Neural cell (in vitro differentiated cells): ENCODE results near the gene TMEM234. TPM values are rescaled to one million over a fixed set of nuclear protein-coding genes. Genes with fewer than 3 reads are reported as not detected.

ENCODE experiments used
- H2AFZ ChIP-seq: fragments of 200-600, 300-800 bp; sonication (generic), shearing (Covaris generic); 2 replicates; pipeline ENCODE4 v1.6.0; 2014; ENCODE audit warnings: low read depth, mild to moderate bottlenecking, antibody characterized with exemption, low read length, moderate library complexity
- H3F3A ChIP-seq: fragments of 200-600 bp; shearing (Covaris generic); 2 replicates; pipeline ENCODE4 v1.6.1; 2016; ENCODE audit warnings: mild to moderate bottlenecking, moderate library complexity, mixed read lengths, antibody characterized with exemption, low read length; ENCODE audit not compliant: insufficient read depth, poor library complexity, severe bottlenecking
- H3K27ac ChIP-seq: fragments of 200-600, 300-800 bp; sonication (generic), shearing (Covaris generic); 2 replicates; pipeline ENCODE4 v1.5.1; 2014; ENCODE audit warnings: mild to moderate bottlenecking, low read length, moderate library complexity
- H3K27me3 ChIP-seq: fragments of 300-800, 200-600 bp; sonication (generic), shearing (Covaris generic); 2 replicates; pipeline ENCODE4 v1.6.0; 2014; ENCODE audit warnings: mild to moderate bottlenecking, low read depth, low read length, moderate library complexity; ENCODE audit not compliant: insufficient read depth
- H3K36me3 ChIP-seq: fragments of 300-800, 200-600 bp; sonication (generic), shearing (Covaris generic); 2 replicates; pipeline ENCODE4 v1.5.1; 2014; ENCODE audit warnings: mild to moderate bottlenecking, antibody characterized with exemption, low read length, moderate library complexity; ENCODE audit not compliant: insufficient read depth
- H3K4me2 ChIP-seq: fragments of 300-800, 200-600 bp; sonication (generic), shearing (Covaris generic); 2 replicates; pipeline ENCODE4 v1.6.0; 2014; ENCODE audit warnings: mild to moderate bottlenecking, low read length
- H3K4me3 ChIP-seq: fragments of 300-800, 200-600 bp; sonication (generic), shearing (Covaris generic); 2 replicates; pipeline ENCODE4 v1.5.1; 2014; ENCODE audit warnings: mild to moderate bottlenecking, low read length, moderate library complexity
- H3K79me2 ChIP-seq: fragments of 200-600 bp; shearing (Covaris generic); replicated peaks from 2 replicates; pipeline ENCODE4 v1.6.0; 2014; ENCODE audit warnings: mild to moderate bottlenecking, low read length, moderate library complexity; ENCODE audit not compliant: insufficient read depth
- H3K9ac ChIP-seq: fragments of 300-800, 200-600 bp; sonication (generic), shearing (Covaris generic); 2 replicates; pipeline ENCODE4 v1.6.1; 2016; ENCODE audit warnings: mild to moderate bottlenecking, low read length, mixed read lengths
- H3K9me2 ChIP-seq: fragments of 200-600 bp; shearing (Covaris generic); 2 replicates; pipeline ENCODE4 v1.6.1; 2016; ENCODE audit warnings: mild to moderate bottlenecking, low read length, mixed read lengths; ENCODE audit not compliant: insufficient read depth
- H3K9me3 ChIP-seq: fragments of 200-600, 300-800 bp; sonication (generic), shearing (Covaris generic); 2 replicates; pipeline ENCODE4 v1.6.1; 2016; ENCODE audit warnings: mild to moderate bottlenecking, mixed run types, low read length, moderate library complexity, mixed read lengths
- H4K20me1 ChIP-seq: fragments of 200-600 bp; shearing (Covaris generic); 2 replicates; pipeline ENCODE4 v1.6.1; 2016; ENCODE audit warnings: mild to moderate bottlenecking, mixed run types; ENCODE audit not compliant: insufficient read depth
- EP300 ChIP-seq: fragments of 450-650 bp; conservative IDR thresholded peaks from 2 replicates; pipeline ENCODE4 v1.6.1; 2014; ENCODE audit warnings: antibody characterized with exemption, mild to moderate bottlenecking, moderate library complexity; ENCODE audit not compliant: poor library complexity, severe bottlenecking
- EZH2 ChIP-seq: fragments of 200-600, 300-800 bp; shearing (Covaris generic), sonication (generic); IDR thresholded peaks from 2 replicates; pipeline ENCODE4 v1.6.1; 2014; ENCODE audit warnings: antibody characterized with exemption, low read length, borderline replicate concordance, mild to moderate bottlenecking; ENCODE audit not compliant: insufficient read depth, poor library complexity, severe bottlenecking
- MXI1 ChIP-seq: fragments of 450-650 bp; conservative IDR thresholded peaks from 2 replicates; pipeline ENCODE4 v1.6.1; 2014; ENCODE audit warnings: antibody characterized with exemption, mild to moderate bottlenecking; ENCODE audit not compliant: poor library complexity, severe bottlenecking
- POLR2AphosphoS5 ChIP-seq: IDR thresholded peaks from 2 replicates; pipeline ENCODE4 v1.6.1; 2012
- RAD21 ChIP-seq: fragments of 450-650 bp; conservative IDR thresholded peaks from 2 replicates; pipeline ENCODE4 v1.6.1; 2014; ENCODE audit warnings: antibody characterized with exemption, mild to moderate bottlenecking, moderate library complexity
- SMC3 ChIP-seq: fragments of 450-650 bp; conservative IDR thresholded peaks from 2 replicates; pipeline ENCODE4 v1.6.1; 2014; ENCODE audit warnings: antibody characterized with exemption, mild to moderate bottlenecking, moderate library complexity; ENCODE audit not compliant: poor library complexity
- TAF1 ChIP-seq: IDR thresholded peaks from 2 replicates; pipeline ENCODE4 v1.6.1; 2012; ENCODE audit warnings: low read depth
- polyA plus RNA-seq: library from polyadenylated mRNA; depleted of rRNA; stranded (reverse); fragments of >200 nt; gene quantifications from 2 replicates; pipeline ENCODE4 v1.2.3, GENCODE V29; 2014
- TF ChIP-seq, protein P1 (sequence below): fragments of 450-650 bp; IDR thresholded peaks from 2 replicates; pipeline ENCODE4 v1.5.1; 2014; ENCODE audit warnings: antibody characterized with exemption, mild to moderate bottlenecking, moderate library complexity; ENCODE audit not compliant: poor library complexity, severe bottlenecking
- TF ChIP-seq, protein P2 (sequence below): IDR thresholded peaks from 2 replicates; pipeline ENCODE4 v1.6.1; 2012; ENCODE audit warnings: borderline replicate concordance

Gene TMEM234
- polyA plus RNA-seq, 1 donor from 2014 or later: 24.4 TPM

- no peaks in the 10 kb centered on the region for H3K36me3 ChIP-seq
- H2AFZ ChIP-seq: no peak overlapping the region
- H3K9me2 ChIP-seq: no peaks in the 10 kb centered on the region
- TF ChIP-seq TAF1: no peak
- H3K9me3 ChIP-seq: no peaks in the 10 kb centered on the region
- no peaks in the 10 kb centered on the region for H4K20me1 ChIP-seq
- H3K9ac ChIP-seq: no peak overlapping the region
- no peak overlapping the region for H3K27ac ChIP-seq
- no peaks in the 10 kb centered on the region for H3F3A ChIP-seq
- H3K79me2 ChIP-seq: no peaks in the 10 kb centered on the region
- H3K27me3 ChIP-seq: no peaks in the 10 kb centered on the region
- no peak overlapping the region for H3K4me3 ChIP-seq
- no peak overlapping the region for H3K4me2 ChIP-seq
Observed at GRCh38 chr1:32256473-32257226, 34.5 kb upstream of the TMEM234 start.

DNA sequence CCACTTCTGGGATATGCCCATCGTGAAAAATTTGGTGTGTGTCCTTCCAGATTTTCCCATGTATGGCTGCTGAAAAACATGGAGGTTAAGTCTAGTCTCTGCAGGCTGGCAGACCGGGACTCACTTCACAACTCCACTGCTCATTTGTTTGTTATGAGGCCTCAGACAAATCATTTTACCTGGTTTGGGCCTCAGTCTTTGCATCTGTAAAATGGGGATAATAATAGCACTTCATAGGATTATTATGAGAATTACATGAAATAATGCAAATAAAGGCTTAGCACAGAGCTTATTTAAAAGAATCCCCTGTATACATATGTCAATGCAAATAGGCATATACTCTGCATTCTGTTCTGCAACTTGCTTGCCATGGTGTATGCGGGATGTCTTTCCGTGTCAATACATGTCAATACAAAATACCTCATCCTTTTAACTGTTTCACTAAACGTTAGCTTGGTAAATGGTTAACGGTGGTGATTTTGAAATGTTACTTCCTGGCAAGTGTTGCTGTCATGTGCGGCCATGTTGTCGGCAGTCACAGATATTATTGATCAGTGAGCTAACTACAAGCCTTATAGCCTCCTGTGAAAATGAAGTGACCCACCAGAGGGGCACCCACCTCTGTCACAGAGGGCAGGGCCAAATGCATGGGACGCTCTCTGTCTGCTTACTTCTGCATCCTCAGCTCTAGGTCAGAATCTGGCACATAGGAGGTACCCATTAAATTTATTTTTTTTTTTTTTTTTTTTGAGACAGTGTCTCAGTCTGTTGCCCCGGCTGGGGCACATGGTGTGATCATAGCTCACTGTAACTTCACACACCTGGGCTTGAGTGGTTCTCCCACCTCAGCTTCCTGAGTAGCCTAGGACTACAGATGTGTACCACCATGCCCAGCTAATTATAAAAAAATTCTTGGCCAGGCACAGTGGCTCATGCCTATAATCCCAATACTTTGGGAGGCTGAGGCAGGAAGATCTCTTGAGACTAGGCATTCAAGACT lies 33.2 kb upstream of the TMEM234 start:
- no peak overlapping the region for H3K4me2 ChIP-seq

More for the DNA sequence above, 33.2 kb upstream of the TMEM234 start:
- TF ChIP-seq EP300 (no peak), TAF1 (no peak), SMC3 (no peak), RAD21 (no peak), MXI1 (no peak), EZH2 (no peak), POLR2AphosphoS5 (no peak)
- TF ChIP-seq, protein P1, sequence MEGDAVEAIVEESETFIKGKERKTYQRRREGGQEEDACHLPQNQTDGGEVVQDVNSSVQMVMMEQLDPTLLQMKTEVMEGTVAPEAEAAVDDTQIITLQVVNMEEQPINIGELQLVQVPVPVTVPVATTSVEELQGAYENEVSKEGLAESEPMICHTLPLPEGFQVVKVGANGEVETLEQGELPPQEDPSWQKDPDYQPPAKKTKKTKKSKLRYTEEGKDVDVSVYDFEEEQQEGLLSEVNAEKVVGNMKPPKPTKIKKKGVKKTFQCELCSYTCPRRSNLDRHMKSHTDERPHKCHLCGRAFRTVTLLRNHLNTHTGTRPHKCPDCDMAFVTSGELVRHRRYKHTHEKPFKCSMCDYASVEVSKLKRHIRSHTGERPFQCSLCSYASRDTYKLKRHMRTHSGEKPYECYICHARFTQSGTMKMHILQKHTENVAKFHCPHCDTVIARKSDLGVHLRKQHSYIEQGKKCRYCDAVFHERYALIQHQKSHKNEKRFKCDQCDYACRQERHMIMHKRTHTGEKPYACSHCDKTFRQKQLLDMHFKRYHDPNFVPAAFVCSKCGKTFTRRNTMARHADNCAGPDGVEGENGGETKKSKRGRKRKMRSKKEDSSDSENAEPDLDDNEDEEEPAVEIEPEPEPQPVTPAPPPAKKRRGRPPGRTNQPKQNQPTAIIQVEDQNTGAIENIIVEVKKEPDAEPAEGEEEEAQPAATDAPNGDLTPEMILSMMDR: no peak
- TF ChIP-seq, protein P2, sequence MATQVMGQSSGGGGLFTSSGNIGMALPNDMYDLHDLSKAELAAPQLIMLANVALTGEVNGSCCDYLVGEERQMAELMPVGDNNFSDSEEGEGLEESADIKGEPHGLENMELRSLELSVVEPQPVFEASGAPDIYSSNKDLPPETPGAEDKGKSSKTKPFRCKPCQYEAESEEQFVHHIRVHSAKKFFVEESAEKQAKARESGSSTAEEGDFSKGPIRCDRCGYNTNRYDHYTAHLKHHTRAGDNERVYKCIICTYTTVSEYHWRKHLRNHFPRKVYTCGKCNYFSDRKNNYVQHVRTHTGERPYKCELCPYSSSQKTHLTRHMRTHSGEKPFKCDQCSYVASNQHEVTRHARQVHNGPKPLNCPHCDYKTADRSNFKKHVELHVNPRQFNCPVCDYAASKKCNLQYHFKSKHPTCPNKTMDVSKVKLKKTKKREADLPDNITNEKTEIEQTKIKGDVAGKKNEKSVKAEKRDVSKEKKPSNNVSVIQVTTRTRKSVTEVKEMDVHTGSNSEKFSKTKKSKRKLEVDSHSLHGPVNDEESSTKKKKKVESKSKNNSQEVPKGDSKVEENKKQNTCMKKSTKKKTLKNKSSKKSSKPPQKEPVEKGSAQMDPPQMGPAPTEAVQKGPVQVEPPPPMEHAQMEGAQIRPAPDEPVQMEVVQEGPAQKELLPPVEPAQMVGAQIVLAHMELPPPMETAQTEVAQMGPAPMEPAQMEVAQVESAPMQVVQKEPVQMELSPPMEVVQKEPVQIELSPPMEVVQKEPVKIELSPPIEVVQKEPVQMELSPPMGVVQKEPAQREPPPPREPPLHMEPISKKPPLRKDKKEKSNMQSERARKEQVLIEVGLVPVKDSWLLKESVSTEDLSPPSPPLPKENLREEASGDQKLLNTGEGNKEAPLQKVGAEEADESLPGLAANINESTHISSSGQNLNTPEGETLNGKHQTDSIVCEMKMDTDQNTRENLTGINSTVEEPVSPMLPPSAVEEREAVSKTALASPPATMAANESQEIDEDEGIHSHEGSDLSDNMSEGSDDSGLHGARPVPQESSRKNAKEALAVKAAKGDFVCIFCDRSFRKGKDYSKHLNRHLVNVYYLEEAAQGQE: no peak
- H3F3A ChIP-seq: no peaks in the 10 kb centered on the region
- no peak overlapping the region for H3K9ac ChIP-seq
- H3K9me3 ChIP-seq: no peaks in the 10 kb centered on the region
- H3K4me3 ChIP-seq: no peak overlapping the region
- no peaks in the 10 kb centered on the region for H3K27me3 ChIP-seq
- no peaks in the 10 kb centered on the region for H4K20me1 ChIP-seq
- H3K36me3 ChIP-seq: no peaks in the 10 kb centered on the region
- H3K9me2 ChIP-seq: no peaks in the 10 kb centered on the region
- H3K27ac ChIP-seq: no peak overlapping the region
- no peaks in the 10 kb centered on the region for H3K79me2 ChIP-seq
- no peak overlapping the region for H2AFZ ChIP-seq
